Measurements from ENCODE around the gene C4A. TPM values are rescaled to one million over a fixed set of nuclear protein-coding genes. Genes with fewer than 3 reads are reported as not detected.
"Not testable (repeated sequence)": the region's sequence is repeated elsewhere in the genome, so short reads cannot be mapped to it uniquely, and the experiment has no call there.

C4A gene
- total RNA-seq, 2 experiments from 2014 or later = 3.3 to 5.7 TPM

DNA sequence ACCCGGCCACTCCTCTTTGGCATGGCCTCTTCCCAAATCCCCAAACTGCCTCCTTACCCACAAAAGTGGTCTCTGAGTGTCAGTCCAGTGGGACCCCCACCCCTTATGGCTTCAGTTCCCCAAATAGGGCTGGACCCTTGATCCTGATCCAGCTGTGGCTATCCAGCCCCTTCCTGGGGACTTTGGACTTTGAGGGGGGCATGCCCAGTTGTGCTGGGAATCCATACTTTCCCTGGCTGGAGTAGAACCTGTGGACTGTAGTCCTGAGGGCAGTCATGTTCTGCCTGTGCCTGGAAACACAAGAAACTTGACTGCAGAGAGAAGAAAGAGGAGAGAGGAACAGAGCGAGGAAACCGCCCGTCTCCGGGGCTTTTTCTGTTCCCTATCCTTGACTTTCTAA lies 55.3 kb downstream of the C4A start:
- H3K4me1 Mint-ChIP-seq, CTCF ChIA-PET, POLR2A ChIA-PET: not testable (repeated sequence)

DNA sequence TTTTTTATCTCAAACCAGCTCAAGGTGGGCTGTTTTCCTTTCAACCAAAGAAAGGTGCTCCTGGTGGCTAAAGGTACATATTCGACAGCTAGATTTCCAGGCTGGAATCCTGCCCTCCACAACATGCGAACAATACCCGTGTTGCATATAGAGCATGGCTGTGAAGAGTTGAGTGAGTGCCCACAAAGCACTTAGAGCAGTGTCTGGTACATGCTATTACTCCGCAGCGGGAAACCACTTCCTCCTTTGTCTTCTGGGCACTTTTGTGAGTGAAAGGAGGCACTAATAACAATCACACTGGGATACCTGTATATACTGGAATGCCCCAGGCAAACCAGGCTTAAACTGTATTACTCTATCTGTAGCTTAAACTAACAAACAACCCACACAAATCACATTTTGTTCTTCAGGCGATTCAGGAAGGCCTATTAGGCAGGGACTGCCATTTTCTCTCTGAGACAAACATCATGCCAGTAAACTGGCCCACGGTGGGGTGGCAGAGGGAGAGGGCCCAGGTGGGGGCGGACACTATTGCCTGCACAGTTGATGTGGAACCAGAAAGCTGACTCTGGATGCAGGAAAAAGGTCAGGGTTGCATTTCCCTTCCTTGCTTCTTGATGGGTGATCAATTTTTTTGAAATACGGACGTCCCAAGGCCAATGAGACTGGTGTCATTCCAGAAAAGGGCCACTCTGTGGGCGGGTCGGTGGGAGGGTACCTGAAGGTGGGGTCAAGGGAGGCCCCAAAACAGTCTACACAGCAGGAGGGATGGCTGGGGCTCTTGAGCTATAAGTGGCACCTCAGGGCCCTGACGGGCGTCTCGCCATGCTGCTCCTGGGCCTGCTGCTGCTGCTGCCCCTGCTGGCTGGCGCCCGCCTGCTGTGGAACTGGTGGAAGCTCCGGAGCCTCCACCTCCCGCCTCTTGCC lies 56.0 kb downstream of the C4A start, which contains the start of gene CYP21A2:
Gene CYP21A2, plus strand, starts transcription at position 818 of the 927 bp plus-strand sequence. Its CDS starts 8 bp downstream, at position 826.
- CTCF ChIA-PET; H3K36me3 Mint-ChIP-seq (ENCODE audit: low read depth); H3K27ac Mint-ChIP-seq; H3K27me3 Mint-ChIP-seq; H3K4me3 Mint-ChIP-seq; DNase-seq; H3K9me3 Mint-ChIP-seq; H3K4me1 Mint-ChIP-seq; POLR2A ChIA-PET: not testable (repeated sequence)

More for the DNA sequence above, 55.3 kb downstream of the C4A start:
- H3K4me3 Mint-ChIP-seq; H3K27ac Mint-ChIP-seq; H3K27me3 Mint-ChIP-seq; DNase-seq; H3K9me3 Mint-ChIP-seq; H3K36me3 Mint-ChIP-seq (ENCODE audit: low read depth): not testable (repeated sequence)

DNA sequence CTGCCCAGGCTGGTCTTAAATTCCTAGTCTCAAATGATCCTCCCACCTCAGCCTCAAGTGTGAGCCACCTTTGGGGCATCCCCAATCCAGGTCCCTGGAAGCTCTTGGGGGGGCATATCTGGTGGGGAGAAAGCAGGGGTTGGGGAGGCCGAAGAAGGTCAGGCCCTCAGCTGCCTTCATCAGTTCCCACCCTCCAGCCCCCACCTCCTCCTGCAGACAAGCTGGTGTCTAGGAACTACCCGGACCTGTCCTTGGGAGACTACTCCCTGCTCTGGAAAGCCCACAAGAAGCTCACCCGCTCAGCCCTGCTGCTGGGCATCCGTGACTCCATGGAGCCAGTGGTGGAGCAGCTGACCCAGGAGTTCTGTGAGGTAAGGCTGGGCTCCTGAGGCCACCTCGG lies 57.0 kb downstream of the C4A start:
- H3K27me3 Mint-ChIP-seq; H3K36me3 Mint-ChIP-seq (ENCODE audit: low read depth); H3K4me3 Mint-ChIP-seq; H3K9me3 Mint-ChIP-seq; H3K4me1 Mint-ChIP-seq; POLR2A ChIA-PET; DNase-seq; CTCF ChIA-PET; H3K27ac Mint-ChIP-seq: not testable (repeated sequence)

DNA sequence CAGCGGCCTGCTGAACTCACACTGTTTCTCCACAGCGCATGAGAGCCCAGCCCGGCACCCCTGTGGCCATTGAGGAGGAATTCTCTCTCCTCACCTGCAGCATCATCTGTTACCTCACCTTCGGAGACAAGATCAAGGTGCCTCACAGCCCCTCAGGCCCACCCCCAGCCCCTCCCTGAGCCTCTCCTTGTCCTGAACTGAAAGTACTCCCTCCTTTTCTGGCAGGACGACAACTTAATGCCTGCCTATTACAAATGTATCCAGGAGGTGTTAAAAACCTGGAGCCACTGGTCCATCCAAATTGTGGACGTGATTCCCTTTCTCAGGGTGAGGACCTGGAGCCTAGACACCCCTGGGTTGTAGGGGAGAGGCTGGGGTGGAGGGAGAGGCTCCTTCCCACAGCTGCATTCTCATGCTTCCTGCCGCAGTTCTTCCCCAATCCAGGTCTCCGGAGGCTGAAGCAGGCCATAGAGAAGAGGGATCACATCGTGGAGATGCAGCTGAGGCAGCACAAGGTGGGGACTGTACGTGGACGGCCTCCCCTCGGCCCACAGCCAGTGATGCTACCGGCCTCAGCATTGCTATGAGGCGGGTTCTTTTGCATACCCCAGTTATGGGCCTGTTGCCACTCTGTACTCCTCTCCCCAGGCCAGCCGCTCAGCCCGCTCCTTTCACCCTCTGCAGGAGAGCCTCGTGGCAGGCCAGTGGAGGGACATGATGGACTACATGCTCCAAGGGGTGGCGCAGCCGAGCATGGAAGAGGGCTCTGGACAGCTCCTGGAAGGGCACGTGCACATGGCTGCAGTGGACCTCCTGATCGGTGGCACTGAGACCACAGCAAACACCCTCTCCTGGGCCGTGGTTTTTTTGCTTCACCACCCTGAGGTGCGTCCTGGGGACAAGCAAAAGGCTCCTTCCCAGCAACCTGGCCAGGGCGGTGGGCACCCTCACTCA lies 57.7 kb downstream of the C4A start:
- DNase-seq = not testable (repeated sequence)

DNA sequence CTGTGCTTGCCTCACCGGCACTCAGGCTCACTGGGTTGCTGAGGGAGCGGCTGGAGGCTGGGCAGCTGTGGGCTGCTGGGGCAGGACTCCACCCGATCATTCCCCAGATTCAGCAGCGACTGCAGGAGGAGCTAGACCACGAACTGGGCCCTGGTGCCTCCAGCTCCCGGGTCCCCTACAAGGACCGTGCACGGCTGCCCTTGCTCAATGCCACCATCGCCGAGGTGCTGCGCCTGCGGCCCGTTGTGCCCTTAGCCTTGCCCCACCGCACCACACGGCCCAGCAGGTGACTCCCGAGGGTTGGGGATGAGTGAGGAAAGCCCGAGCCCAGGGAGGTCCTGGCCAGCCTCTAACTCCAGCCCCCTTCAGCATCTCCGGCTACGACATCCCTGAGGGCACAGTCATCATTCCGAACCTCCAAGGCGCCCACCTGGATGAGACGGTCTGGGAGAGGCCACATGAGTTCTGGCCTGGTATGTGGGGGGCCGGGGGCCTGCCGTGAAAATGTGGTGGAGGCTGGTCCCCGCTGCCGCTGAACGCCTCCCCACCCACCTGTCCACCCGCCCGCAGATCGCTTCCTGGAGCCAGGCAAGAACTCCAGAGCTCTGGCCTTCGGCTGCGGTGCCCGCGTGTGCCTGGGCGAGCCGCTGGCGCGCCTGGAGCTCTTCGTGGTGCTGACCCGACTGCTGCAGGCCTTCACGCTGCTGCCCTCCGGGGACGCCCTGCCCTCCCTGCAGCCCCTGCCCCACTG lies 58.6 kb downstream of the C4A start:
- POLR2A ChIA-PET; H3K4me1 Mint-ChIP-seq; H3K27me3 Mint-ChIP-seq; H3K4me3 Mint-ChIP-seq; CTCF ChIA-PET; H3K27ac Mint-ChIP-seq; H3K9me3 Mint-ChIP-seq; DNase-seq; H3K36me3 Mint-ChIP-seq (ENCODE audit: low read depth): not testable (repeated sequence)

More for the DNA sequence above, 57.7 kb downstream of the C4A start:
- H3K27me3 Mint-ChIP-seq; POLR2A ChIA-PET; H3K27ac Mint-ChIP-seq; H3K9me3 Mint-ChIP-seq; H3K36me3 Mint-ChIP-seq (ENCODE audit: low read depth); CTCF ChIA-PET; H3K4me1 Mint-ChIP-seq; H3K4me3 Mint-ChIP-seq: not testable (repeated sequence)

DNA sequence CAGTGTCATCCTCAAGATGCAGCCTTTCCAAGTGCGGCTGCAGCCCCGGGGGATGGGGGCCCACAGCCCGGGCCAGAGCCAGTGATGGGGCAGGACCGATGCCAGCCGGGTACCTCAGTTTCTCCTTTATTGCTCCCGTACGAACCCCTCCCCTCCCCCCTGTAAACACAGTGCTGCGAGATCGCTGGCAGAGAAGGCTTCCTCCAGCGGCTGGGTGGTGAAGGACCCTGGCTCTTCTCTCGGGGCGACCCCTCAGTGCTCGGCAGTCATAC lies 59.1 kb downstream of the C4A start:
- POLR2A ChIA-PET; H3K4me3 Mint-ChIP-seq; H3K27ac Mint-ChIP-seq; H3K27me3 Mint-ChIP-seq; H3K36me3 Mint-ChIP-seq (ENCODE audit: low read depth); H3K4me1 Mint-ChIP-seq; DNase-seq; H3K9me3 Mint-ChIP-seq; CTCF ChIA-PET: not testable (repeated sequence)

DNA sequence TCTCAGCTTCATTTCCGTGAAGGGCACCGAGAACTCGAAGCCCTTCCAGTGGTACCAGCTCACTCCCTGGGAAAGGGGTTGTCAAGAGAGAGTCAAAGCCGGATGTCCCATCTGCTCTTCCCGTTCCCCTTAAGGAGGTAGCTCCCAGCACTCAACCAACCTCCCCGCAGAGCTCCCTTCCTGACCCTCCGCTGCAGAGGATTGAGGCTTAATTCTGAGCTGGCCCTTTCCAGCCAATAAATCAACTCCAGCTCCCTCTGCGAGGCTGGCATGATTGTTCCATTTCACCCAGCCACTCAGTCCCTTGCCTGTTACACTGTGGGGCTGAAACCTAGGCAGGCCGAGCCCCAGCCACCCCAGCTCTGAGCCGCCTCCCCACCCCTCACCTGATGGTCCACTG lies 59.5 kb downstream of the C4A start:
- H3K4me1 Mint-ChIP-seq; H3K27me3 Mint-ChIP-seq; POLR2A ChIA-PET; H3K36me3 Mint-ChIP-seq (ENCODE audit: low read depth); DNase-seq; H3K4me3 Mint-ChIP-seq; H3K27ac Mint-ChIP-seq; H3K9me3 Mint-ChIP-seq; CTCF ChIA-PET: not testable (repeated sequence)

DNA sequence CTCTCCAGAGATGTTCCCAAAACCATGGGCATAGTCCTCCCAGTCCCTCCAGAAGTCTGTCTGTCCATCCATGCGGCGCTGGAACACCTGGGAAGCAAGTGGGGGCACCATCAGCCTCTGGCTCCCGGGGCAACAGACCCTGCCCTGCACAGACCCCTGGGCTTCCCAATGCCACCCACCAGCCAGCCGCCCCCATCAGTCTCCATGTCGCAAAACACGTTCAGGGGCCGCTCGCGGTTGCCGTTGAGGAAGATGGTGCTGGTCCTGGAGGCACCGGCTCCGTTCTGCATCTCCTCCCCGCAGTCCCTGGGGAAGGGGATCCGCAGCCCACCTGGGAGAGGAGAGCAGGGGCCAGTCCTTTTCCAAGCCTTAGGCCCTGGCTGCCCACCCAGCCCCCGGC lies 60.4 kb downstream of the C4A start:
- H3K36me3 Mint-ChIP-seq (ENCODE audit: low read depth); CTCF ChIA-PET: not testable (repeated sequence)

DNA sequence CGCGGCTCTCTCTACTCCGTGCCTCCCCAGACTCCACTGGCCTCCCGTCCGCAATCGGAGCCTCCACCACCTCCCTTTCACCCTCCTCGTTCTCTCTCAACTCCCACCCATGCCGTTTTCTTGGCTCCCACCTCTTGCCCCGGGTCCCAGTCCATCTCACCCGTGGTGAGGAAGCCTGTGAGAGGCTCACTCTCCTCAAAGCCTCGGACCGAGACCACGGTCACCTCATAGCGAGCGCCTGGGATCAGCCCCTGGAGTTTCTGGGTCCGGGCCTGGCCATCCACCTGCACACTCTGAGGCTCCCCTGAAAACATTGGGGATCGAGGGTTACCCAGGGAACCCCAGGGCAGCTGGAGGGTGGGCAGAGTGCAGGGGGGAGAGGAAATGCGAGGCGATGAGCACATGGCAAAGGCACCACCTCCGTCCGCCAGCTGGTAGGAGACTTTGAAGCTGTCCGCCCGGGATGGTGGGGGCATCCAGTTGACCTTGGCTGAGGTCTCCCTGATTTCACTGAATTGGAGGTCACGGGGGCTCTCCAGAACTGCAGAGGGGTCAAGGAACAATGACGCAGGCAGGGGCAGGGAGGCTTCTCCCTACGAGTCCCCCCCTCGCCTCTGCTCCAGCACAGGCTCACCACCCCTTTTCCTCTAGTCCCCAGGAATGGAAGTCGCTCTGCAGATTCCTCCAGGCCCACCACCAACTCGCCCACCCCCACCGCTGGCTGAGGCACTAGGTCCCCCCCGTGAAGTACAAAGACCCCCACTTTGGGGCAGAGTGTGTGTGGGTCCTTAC lies 61.9 kb downstream of the C4A start:
- H3K4me1 Mint-ChIP-seq; H3K9me3 Mint-ChIP-seq; DNase-seq; H3K27ac Mint-ChIP-seq; POLR2A ChIA-PET; CTCF ChIA-PET; H3K36me3 Mint-ChIP-seq (ENCODE audit: low read depth); H3K4me3 Mint-ChIP-seq; H3K27me3 Mint-ChIP-seq: not testable (repeated sequence)

More for the DNA sequence above, 60.4 kb downstream of the C4A start:
- H3K4me1 Mint-ChIP-seq, H3K27ac Mint-ChIP-seq, H3K4me3 Mint-ChIP-seq, DNase-seq, H3K27me3 Mint-ChIP-seq, H3K9me3 Mint-ChIP-seq, POLR2A ChIA-PET: not testable (repeated sequence)

DNA sequence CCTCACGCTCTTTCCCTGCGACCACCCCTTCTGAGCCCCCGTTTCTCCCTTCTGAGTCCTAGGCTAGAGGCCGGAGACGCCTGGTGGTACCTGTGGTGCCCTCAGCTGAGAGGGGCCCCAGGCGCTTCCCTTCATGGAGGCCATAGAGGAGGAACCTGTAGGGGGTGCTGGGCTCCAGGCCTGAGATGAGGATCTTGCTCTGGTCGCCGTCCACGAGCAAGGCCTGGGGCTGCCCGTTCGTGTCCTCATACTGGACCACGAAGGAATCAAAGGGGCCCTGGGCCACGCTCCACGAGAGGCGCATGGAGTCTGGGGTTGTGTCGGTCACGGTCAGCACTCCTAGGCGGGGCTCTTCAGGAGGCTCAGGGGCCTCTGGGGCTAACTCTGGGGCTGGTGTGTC lies 63.1 kb downstream of the C4A start:
- H3K4me1 Mint-ChIP-seq; H3K27ac Mint-ChIP-seq; H3K27me3 Mint-ChIP-seq; H3K9me3 Mint-ChIP-seq; H3K36me3 Mint-ChIP-seq (ENCODE audit: low read depth); DNase-seq; H3K4me3 Mint-ChIP-seq; CTCF ChIA-PET; POLR2A ChIA-PET: not testable (repeated sequence)

DNA sequence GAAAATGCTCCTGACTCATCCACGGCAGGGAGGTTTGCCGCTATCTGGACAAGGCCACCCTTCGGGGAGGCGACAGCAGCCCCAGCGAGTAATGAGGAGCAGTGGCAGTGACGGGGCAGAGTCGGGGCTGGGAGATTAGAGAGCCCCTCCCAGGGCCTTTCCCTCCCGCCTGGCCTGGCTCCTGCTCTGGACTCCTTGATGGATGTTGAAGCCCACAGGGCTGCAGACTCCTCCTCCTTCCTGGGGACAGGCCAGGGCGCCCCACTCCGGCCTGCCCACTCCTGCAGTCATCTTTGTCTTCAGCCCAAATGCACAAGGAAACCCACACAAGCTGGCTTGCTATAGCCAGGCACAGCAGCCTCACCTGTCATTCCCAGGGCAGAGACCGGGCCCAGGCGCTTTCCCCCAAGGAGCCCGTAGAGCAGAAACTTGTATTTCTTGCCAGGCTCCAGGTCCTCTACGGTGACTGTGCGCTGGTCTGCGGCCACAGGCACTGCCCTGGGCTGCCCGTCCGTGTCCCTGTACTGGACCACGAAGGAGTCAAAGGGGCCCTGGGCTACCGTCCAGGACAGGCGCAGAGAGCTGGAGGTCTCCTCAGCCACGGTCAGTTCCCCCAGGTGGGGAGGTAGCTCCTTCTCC lies 64.1 kb downstream of the C4A start:
- H3K36me3 Mint-ChIP-seq (ENCODE audit: low read depth) = no peaks in the 10 kb centered on the region
- no peak overlapping the region for H3K27ac Mint-ChIP-seq
- no peak for DNase-seq
- ChIA-PET CTCF (no interaction called here), POLR2A (no interaction called here)
- H3K27me3 Mint-ChIP-seq = peaks cover 1% of the 10 kb centered on the region
- no peak overlapping the region for H3K4me3 Mint-ChIP-seq
- no peaks in the 10 kb centered on the region for H3K4me1 Mint-ChIP-seq
- H3K9me3 Mint-ChIP-seq = no peaks in the 10 kb centered on the region

DNA sequence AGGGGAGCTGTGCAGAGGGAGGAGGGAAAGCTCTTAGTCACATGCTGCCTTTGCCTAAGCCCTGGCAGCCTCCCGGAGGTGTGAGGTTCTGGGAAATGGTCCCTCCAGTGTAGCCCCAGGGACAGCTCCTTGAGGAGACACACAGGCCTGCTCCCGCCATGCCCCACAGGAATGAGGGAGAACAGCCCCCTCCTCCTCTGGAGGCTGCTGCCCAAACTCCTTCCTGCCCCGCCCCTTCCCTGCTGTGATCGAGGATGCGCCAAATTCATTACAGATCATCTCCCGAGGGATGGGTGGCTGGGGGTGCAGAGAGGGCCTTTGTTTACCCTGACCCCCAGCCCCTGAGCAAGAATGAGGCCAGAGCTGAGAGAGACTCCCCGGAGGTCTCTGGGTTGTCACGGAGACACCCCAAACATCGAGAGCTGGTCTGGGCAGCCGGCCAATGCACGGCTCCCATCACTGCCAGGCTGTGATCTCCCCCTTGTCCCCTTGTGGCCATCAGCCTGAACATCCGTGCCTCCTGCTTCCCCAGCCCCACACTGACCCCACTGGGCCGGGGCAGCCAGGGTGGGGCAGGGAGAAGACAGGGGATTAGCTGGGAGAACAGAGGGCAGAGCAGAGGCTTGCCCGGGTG lies 64.7 kb downstream of the C4A start:
- POLR2A ChIA-PET = no interaction called here
- no peaks in the 10 kb centered on the region for H3K36me3 Mint-ChIP-seq (ENCODE audit: low read depth)
- H3K27ac Mint-ChIP-seq = no peak overlapping the region
- no peaks in the 10 kb centered on the region for H3K9me3 Mint-ChIP-seq
- DNase-seq = no peak
- H3K4me3 Mint-ChIP-seq = no peak overlapping the region
- CTCF ChIA-PET = interaction anchor here (1.7 kb wide), 1 partner anchor 232 kb away, joined by 3 read pairs; no protein-coding TSS in a partner anchor
- no peaks in the 10 kb centered on the region for H3K4me1 Mint-ChIP-seq
- peaks cover 4% of the 10 kb centered on the region for H3K27me3 Mint-ChIP-seq

Data from activated CD4-positive, alpha-beta memory T cell treated with anti-CD3 and anti-CD28 coated beads, Interleukin-2, amount 10 ng/mL, durations not matched to agents 7 days and 5 days (primary cell).